ENCODE measurements around the gene SESN1. TPM values are rescaled to one million over a fixed set of nuclear protein-coding genes. Genes with fewer than 3 reads are reported as not detected.

Gene SESN1
- total RNA-seq, 1 donor from 2014 or later: 58.9 TPM

- TF ChIP-seq CTCF (IDR thresholded peaks at IDR 0.05) (no peak), POLR2A (IDR thresholded peaks at IDR 0.05) (no peak), POLR2AphosphoS5 (IDR thresholded peaks at IDR 0.05; ENCODE audit: insufficient read depth in 1 of 2, low read depth in 1 of 2) (no peak)
- intact Hi-C loops (cut with DNase I): no loop called here
- Histone ChIP-seq H3K27ac (no peak overlapping the region), H3K27me3 (no peaks in the 10 kb centered on the region), H3K9me3 (no peaks in the 10 kb centered on the region), H3K4me1 (peaks cover 2% of the 10 kb centered on the region), H3K4me3 (no peak overlapping the region), H3K36me3 (no peaks in the 10 kb centered on the region)
- DNase-seq (ENCODE audit: extremely low spot score in 2 of 2): no peak
Measured at GRCh38 chr6:108957221-108957620, 137.4 kb downstream of the SESN1 start.

GRCh38 chr6:108955329-108955949, 139.2 kb downstream of the SESN1 start:
- TF ChIP-seq POLR2AphosphoS5 (IDR thresholded peaks at IDR 0.05; ENCODE audit: insufficient read depth in 1 of 2, low read depth in 1 of 2): no peak
- TF ChIP-seq CTCF (IDR thresholded peaks at IDR 0.05): no peak
- no peak for TF ChIP-seq POLR2A (IDR thresholded peaks at IDR 0.05)
- no peak for DNase-seq (ENCODE audit: extremely low spot score in 2 of 2)
- Histone ChIP-seq H3K9me3 (no peaks in the 10 kb centered on the region), H3K4me1 (peaks cover 19% of the 10 kb centered on the region), H3K36me3 (no peaks in the 10 kb centered on the region), H3K4me3 (no peak overlapping the region), H3K27me3 (no peaks in the 10 kb centered on the region), H3K27ac (no peak overlapping the region)
- intact Hi-C loops (cut with DNase I): no loop called here

- Histone ChIP-seq H3K27ac (no peak overlapping the region), H3K9me3 (no peaks in the 10 kb centered on the region), H3K4me3 (no peak overlapping the region), H3K27me3 (no peaks in the 10 kb centered on the region), H3K4me1 (peaks cover 23% of the 10 kb centered on the region), H3K36me3 (no peaks in the 10 kb centered on the region)
- TF ChIP-seq CTCF (IDR thresholded peaks at IDR 0.05): no peak
- TF ChIP-seq POLR2AphosphoS5 (IDR thresholded peaks at IDR 0.05; ENCODE audit: insufficient read depth in 1 of 2, low read depth in 1 of 2): no peak
- no peak for TF ChIP-seq POLR2A (IDR thresholded peaks at IDR 0.05)
- DNase-seq (ENCODE audit: extremely low spot score in 2 of 2): no peak
- intact Hi-C loops (cut with DNase I): no loop called here
Measured at GRCh38 chr6:108953681-108954080, 141.0 kb downstream of the SESN1 start.

GRCh38 chr6:108952776-108953486, 141.7 kb downstream of the SESN1 start:
- H3K27me3 ChIP-seq: no peaks in the 10 kb centered on the region
- intact Hi-C loops (cut with DNase I): no loop called here
- no peak overlapping the region for H3K4me3 ChIP-seq
- H3K27ac ChIP-seq: peak overlapping the region; percentile 34
- TF ChIP-seq POLR2AphosphoS5 (IDR thresholded peaks at IDR 0.05; ENCODE audit: insufficient read depth in 1 of 2, low read depth in 1 of 2) (peak in 1 of 2 donors; percentile 20), CTCF (IDR thresholded peaks at IDR 0.05) (no peak), POLR2A (IDR thresholded peaks at IDR 0.05) (no peak)
- no peaks in the 10 kb centered on the region for H3K9me3 ChIP-seq
- peaks cover 30% of the 10 kb centered on the region for H3K4me1 ChIP-seq
- no peak for DNase-seq (ENCODE audit: extremely low spot score in 2 of 2)
- no peaks in the 10 kb centered on the region for H3K36me3 ChIP-seq

GRCh38 chr6:108951351-108951953, 143.2 kb downstream of the SESN1 start:
- no peak for TF ChIP-seq CTCF (IDR thresholded peaks at IDR 0.05)
- TF ChIP-seq POLR2AphosphoS5 (IDR thresholded peaks at IDR 0.05; ENCODE audit: insufficient read depth in 1 of 2, low read depth in 1 of 2): no peak
- no peak for TF ChIP-seq POLR2A (IDR thresholded peaks at IDR 0.05)
- intact Hi-C loops (cut with DNase I): no loop called here
- H3K27me3 ChIP-seq: no peaks in the 10 kb centered on the region
- H3K4me1 ChIP-seq: peaks cover 45% of the 10 kb centered on the region
- H3K4me3 ChIP-seq: no peak overlapping the region
- H3K27ac ChIP-seq: no peak overlapping the region
- no peaks in the 10 kb centered on the region for H3K36me3 ChIP-seq
- DNase-seq (ENCODE audit: extremely low spot score in 2 of 2): no peak
- no peaks in the 10 kb centered on the region for H3K9me3 ChIP-seq

Data from vagina (tissue), 2 donors.